HCT116 (cell line): ENCODE data around the gene SCNN1B. TPM values are rescaled to one million over a fixed set of nuclear protein-coding genes. Genes with fewer than 3 reads are reported as not detected.

Source experiments
- ATAC-seq: fragments of 200-7000 bp; cut with Tn5 transposase; 2 replicates; pipeline ENCODE4 v1.9.1; 2020; ENCODE audit warnings: mild to moderate bottlenecking, moderate library complexity
- BruUV-seq: library from RNA; stranded (reverse); fragments of 400-500 nt; replicated peaks from 2 replicates; lab custom pipeline; 2021; lab: Mats Ljungman, UMichigan
- CTCF ChIA-PET: fragments of 300-600 bp; sonication (Branson Sonifier 250); formaldehyde crosslinking; loops from one replicate; lab custom pipeline; 2021; ENCODE audit warnings: antibody characterized with exemption; lab: Charles Lee
- POLR2A ChIA-PET: fragments of 300-600, 350-600 bp; sonication (Branson Sonifier 250); formaldehyde crosslinking; loops from one replicate; lab custom pipeline; 2021; ENCODE audit warnings: antibody characterized with exemption; lab: Charles Lee
- RAD21 ChIA-PET, 2 experiments: fragments of 300-600 bp; sonication (Branson Sonifier 250); formaldehyde crosslinking; loops; one replicate each; lab custom pipeline; 2023; ENCODE audit warnings: low total read pairs in 2 of 2; ENCODE audit not compliant: uncharacterized antibody in 2 of 2, unreplicated experiment in 2 of 2, low non-redundant PET in 1 of 2; lab: Charles Lee
- DNase-seq: peaks from one replicate; pipeline ENCODE4 v3.0.0-alpha.2; 2010; ENCODE audit warnings: low read depth, low spot score
- H2AFZ ChIP-seq: fragments of 200-600 bp; shearing (Covaris generic), sonication (generic); 2 replicates; pipeline ENCODE4 v1.6.1; 2017; ENCODE audit warnings: low read depth, mixed run types, mixed read lengths, antibody characterized with exemption, low read length; ENCODE audit not compliant: poor library complexity, severe bottlenecking
- H3K27ac ChIP-seq: 2 replicates; pipeline ENCODE4 v1.5.1; 2012; ENCODE audit warnings: low read depth, low read length
- H3K27me3 ChIP-seq: fragments of 200-600 bp; sonication (generic); 2 replicates; pipeline ENCODE4 v1.6.1; 2016; ENCODE audit warnings: mixed run types, low read length, mixed read lengths; ENCODE audit not compliant: insufficient read depth
- H3K36me3 ChIP-seq, 2 experiments: fragments of 200-500 bp in 1 of 2; fragments of 200-600 bp in 1 of 2; sonication (Bioruptor generic) in 1 of 2; sonication (generic) in 1 of 2; 2 replicates each; pipeline versions ENCODE4 v1.5.1 to v1.6.1; 2014 to 2016; ENCODE audit warnings: low read length in 2 of 2, inconsistent platforms in 1 of 2, mixed read lengths in 1 of 2, mixed run types in 1 of 2; ENCODE audit not compliant: insufficient read depth in 2 of 2, control insufficient read depth in 1 of 2
- H3K4me1 ChIP-seq, 2 experiments: fragments of 200-600 bp in 1 of 2; sonication (generic) in 1 of 2; 2 replicates each; pipeline versions ENCODE4 v1.5.1 to v1.6.1; 2012 to 2017; ENCODE audit warnings: low read length in 2 of 2, inconsistent platforms in 1 of 2, mild to moderate bottlenecking in 1 of 2, mixed read lengths in 1 of 2, mixed run types in 1 of 2, moderate library complexity in 1 of 2; ENCODE audit not compliant: insufficient read depth in 2 of 2, control insufficient read depth in 1 of 2
- H3K4me2 ChIP-seq: fragments of 200-600 bp; sonication (generic); 2 replicates; pipeline ENCODE4 v1.6.1; 2017; ENCODE audit warnings: mixed run types, low read length, mixed read lengths
- H3K4me3 ChIP-seq, 2 experiments: fragments of 200-600 bp in 1 of 2; sonication (generic) in 1 of 2; replicated peaks in 1 of 2; 2 replicates each; pipeline ENCODE4 v1.5.1; 2011 to 2016; ENCODE audit warnings: low read length in 2 of 2, control low read depth in 1 of 2, low read depth in 1 of 2, mild to moderate bottlenecking in 1 of 2, mixed read lengths in 1 of 2, mixed run types in 1 of 2
- H3K79me2 ChIP-seq: fragments of 200-600 bp; sonication (generic); 2 replicates; pipeline ENCODE4 v1.6.1; 2017; ENCODE audit warnings: mild to moderate bottlenecking, mixed run types, low read length, moderate library complexity, mixed read lengths; ENCODE audit not compliant: insufficient read depth
- H3K9ac ChIP-seq: fragments of 200-600 bp; sonication (generic); 2 replicates; pipeline ENCODE4 v1.6.1; 2016; ENCODE audit warnings: low read length, mixed read lengths
- H3K9me2 ChIP-seq: fragments of 200-600 bp; sonication (generic), shearing (Covaris generic); 2 replicates; pipeline ENCODE4 v1.6.1; 2017; ENCODE audit warnings: mixed run types, mild to moderate bottlenecking, moderate library complexity; ENCODE audit not compliant: insufficient read depth
- H3K9me3 ChIP-seq, 2 experiments: fragments of 200-500 bp in 1 of 2; fragments of 200-600 bp in 1 of 2; sonication (Bioruptor generic) in 1 of 2; sonication (generic) in 1 of 2; 2 replicates each; pipeline ENCODE4 v1.6.1; 2014 to 2017; ENCODE audit warnings: low read length in 2 of 2, mixed read lengths in 2 of 2, inconsistent platforms in 1 of 2, low read depth in 1 of 2, mild to moderate bottlenecking in 1 of 2, mixed run types in 1 of 2, moderate library complexity in 1 of 2; ENCODE audit not compliant: control insufficient read depth in 1 of 2, insufficient read depth in 1 of 2
- H4K20me1 ChIP-seq: fragments of 200-600 bp; sonication (generic), shearing (Covaris generic); 2 replicates; pipeline ENCODE4 v1.6.1; 2017; ENCODE audit warnings: mixed run types, mild to moderate bottlenecking, moderate library complexity; ENCODE audit not compliant: insufficient read depth
- CBX3 ChIP-seq: IDR thresholded peaks from 2 replicates; pipeline ENCODE4 v1.6.1; 2012; ENCODE audit warnings: low read depth
- CEBPB ChIP-seq: IDR thresholded peaks from 2 replicates; pipeline ENCODE4 v1.6.1; 2012; ENCODE audit warnings: low read depth
- ELF1 ChIP-seq: IDR thresholded peaks from 2 replicates; pipeline ENCODE4 v1.6.1; 2012; ENCODE audit warnings: low read depth, borderline replicate concordance
- EZH2phosphoT487 ChIP-seq: fragments of 200-600 bp; IDR thresholded peaks from 2 replicates; pipeline ENCODE4 v1.6.1; 2018; ENCODE audit warnings: antibody characterized with exemption, borderline replicate concordance
- MAX ChIP-seq: IDR thresholded peaks from 2 replicates; pipeline ENCODE4 v1.6.1; 2012
- POLR2A ChIP-seq: IDR thresholded peaks from 2 replicates; pipeline ENCODE4 v1.7.0; 2011; ENCODE audit warnings: borderline replicate concordance; ENCODE audit not compliant: insufficient read depth, insufficient read length; ENCODE audit errors: extremely low read depth
- POLR2AphosphoS5 ChIP-seq: IDR thresholded peaks from 2 replicates; pipeline ENCODE4 v1.6.1; 2011; ENCODE audit warnings: mild to moderate bottlenecking, low read depth, low read length, moderate library complexity
- RAD21 ChIP-seq: IDR thresholded peaks from 2 replicates; pipeline ENCODE4 v1.6.1; 2012; ENCODE audit warnings: low read depth, mild to moderate bottlenecking
- SP1 ChIP-seq: IDR thresholded peaks from 2 replicates; pipeline ENCODE4 v1.6.1; 2012; ENCODE audit warnings: low read depth
- SRF ChIP-seq: IDR thresholded peaks from 2 replicates; pipeline ENCODE4 v1.6.1; 2012; ENCODE audit warnings: low read depth
- TCF7L2 ChIP-seq: IDR thresholded peaks from 2 replicates; pipeline ENCODE4 v1.7.0; 2011; ENCODE audit warnings: borderline replicate concordance, inconsistent platforms; ENCODE audit not compliant: insufficient read depth, insufficient read length; ENCODE audit errors: extremely low read depth
- YY1 ChIP-seq: IDR thresholded peaks from 2 replicates; pipeline ENCODE4 v1.6.1; 2011; ENCODE audit warnings: low read length, low read depth, moderate library complexity, mild to moderate bottlenecking; ENCODE audit not compliant: insufficient replicate concordance; ENCODE audit errors: extremely low read depth
- ZFX ChIP-seq: fragments of 450-650 bp; IDR thresholded peaks from 2 replicates; pipeline ENCODE4 v1.6.1; 2017
- ZNF274 ChIP-seq: fragments of 200-500 bp; sonication (Bioruptor generic); IDR thresholded peaks from 2 replicates; pipeline ENCODE4 v1.6.1; 2014; ENCODE audit warnings: mild to moderate bottlenecking, low read depth, low read length, inconsistent platforms
- intact Hi-C: fragments of 100-400 bp; cut with micrococcal nuclease; formaldehyde crosslinking; loops from 2 replicates; pipeline ENCODE4 v1.10.0; 2022
- total RNA-seq: library from RNA; stranded (reverse); gene quantifications from one replicate; pipeline ENCODE4 v1.2.1, GENCODE V29; 2021; ENCODE audit not compliant: unreplicated experiment
- TF ChIP-seq, protein P1 (sequence below): IDR thresholded peaks from 2 replicates; pipeline ENCODE4 v1.6.1; 2011; ENCODE audit warnings: mild to moderate bottlenecking, low read length, moderate library complexity; ENCODE audit not compliant: insufficient replicate concordance; ENCODE audit errors: extremely low read depth
- TF ChIP-seq, protein P2 (sequence below): IDR thresholded peaks from 2 replicates; pipeline ENCODE4 v1.6.1; 2012

SCNN1B gene
- total RNA-seq, 1 experiment from 2014 or later: 0.37 TPM

- TF ChIP-seq EZH2phosphoT487 (no peak), POLR2A (no peak)
Measured at GRCh38 chr16:23268561-23268960, 33.5 kb upstream of the SCNN1B start (continued).

- ChIA-PET CTCF (interaction anchor here (1.5 kb wide), 1 partner anchor 166 kb away, joined by 3 read pairs; no protein-coding TSS in a partner anchor), POLR2A (no interaction called here), RAD21 (no interaction called here)
- H3K27ac ChIP-seq: no peak overlapping the region
- no peak for TF ChIP-seq ZFX
- TF ChIP-seq CEBPB: peak; percentile 83
- 0 out of 2 replicates have a peak, but pooled peaks have one; percentile 11 for TF ChIP-seq POLR2AphosphoS5
- no peaks in the 10 kb centered on the region for H3K79me2 ChIP-seq
- DNase-seq (peak; percentile 28), ATAC-seq (no peak)
- no peak overlapping the region for H3K4me2 ChIP-seq
- H3K9ac ChIP-seq: no peak overlapping the region
- no TSS peak for BruUV-seq
- H3K4me3 ChIP-seq: no peak overlapping the region
- H3K27me3 ChIP-seq: no peaks in the 10 kb centered on the region; the same call in 1 of the 2 replicates
- H4K20me1 ChIP-seq: no peaks in the 10 kb centered on the region
- H3K9me2 ChIP-seq: no peaks in the 10 kb centered on the region
- no peak overlapping the region for H2AFZ ChIP-seq
- intact Hi-C loops: no loop called here
- H3K4me1 ChIP-seq: no peaks in the 10 kb centered on the region
- H3K9me3 ChIP-seq: no peaks in the 10 kb centered on the region
- no peaks in the 10 kb centered on the region for H3K36me3 ChIP-seq
Measured at GRCh38 chr16:23269248-23269953, 32.7 kb upstream of the SCNN1B start.

- no TSS peak for BruUV-seq
- Histone ChIP-seq H3K9me2 (no peaks in the 10 kb centered on the region), H3K9ac (no peak overlapping the region), H3K36me3 (no peaks in the 10 kb centered on the region), H3K27ac (no peak overlapping the region), H3K9me3 (no peaks in the 10 kb centered on the region), H4K20me1 (no peaks in the 10 kb centered on the region), H3K27me3 (no peaks in the 10 kb centered on the region; the same call in 1 of the 2 replicates)
- DNase-seq: no peak
- intact Hi-C loops: no loop called here
- POLR2A ChIA-PET: no interaction called here
- TF ChIP-seq ZFX: no peak
- no peak for TF ChIP-seq SP1
- no peak for TF ChIP-seq YY1
- no peak for TF ChIP-seq ZNF274
- TF ChIP-seq SRF: no peak
- no peak for TF ChIP-seq TCF7L2
- TF ChIP-seq, protein P1, sequence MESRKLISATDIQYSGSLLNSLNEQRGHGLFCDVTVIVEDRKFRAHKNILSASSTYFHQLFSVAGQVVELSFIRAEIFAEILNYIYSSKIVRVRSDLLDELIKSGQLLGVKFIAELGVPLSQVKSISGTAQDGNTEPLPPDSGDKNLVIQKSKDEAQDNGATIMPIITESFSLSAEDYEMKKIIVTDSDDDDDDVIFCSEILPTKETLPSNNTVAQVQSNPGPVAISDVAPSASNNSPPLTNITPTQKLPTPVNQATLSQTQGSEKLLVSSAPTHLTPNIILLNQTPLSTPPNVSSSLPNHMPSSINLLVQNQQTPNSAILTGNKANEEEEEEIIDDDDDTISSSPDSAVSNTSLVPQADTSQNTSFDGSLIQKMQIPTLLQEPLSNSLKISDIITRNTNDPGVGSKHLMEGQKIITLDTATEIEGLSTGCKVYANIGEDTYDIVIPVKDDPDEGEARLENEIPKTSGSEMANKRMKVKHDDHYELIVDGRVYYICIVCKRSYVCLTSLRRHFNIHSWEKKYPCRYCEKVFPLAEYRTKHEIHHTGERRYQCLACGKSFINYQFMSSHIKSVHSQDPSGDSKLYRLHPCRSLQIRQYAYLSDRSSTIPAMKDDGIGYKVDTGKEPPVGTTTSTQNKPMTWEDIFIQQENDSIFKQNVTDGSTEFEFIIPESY: no peak
- TF ChIP-seq CEBPB: no peak
- TF ChIP-seq POLR2A: no peak
- no peak for TF ChIP-seq CBX3
- TF ChIP-seq RAD21: no peak
- no peak for TF ChIP-seq ELF1
- TF ChIP-seq, protein P2, sequence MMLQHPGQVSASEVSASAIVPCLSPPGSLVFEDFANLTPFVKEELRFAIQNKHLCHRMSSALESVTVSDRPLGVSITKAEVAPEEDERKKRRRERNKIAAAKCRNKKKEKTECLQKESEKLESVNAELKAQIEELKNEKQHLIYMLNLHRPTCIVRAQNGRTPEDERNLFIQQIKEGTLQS: no peak
- TF ChIP-seq MAX: no peak
- TF ChIP-seq, all 23 proteins: peak for 0
- H3K4me3 ChIP-seq: no peak overlapping the region
- no peaks in the 10 kb centered on the region for H3K4me1 ChIP-seq
- no peak overlapping the region for H3K4me2 ChIP-seq
- H2AFZ ChIP-seq: no peak overlapping the region
- no peak for ATAC-seq
- ChIA-PET CTCF (no interaction called here), RAD21 (no interaction called here)
- no peaks in the 10 kb centered on the region for H3K79me2 ChIP-seq
Measured at GRCh38 chr16:23270654-23271053, 31.4 kb upstream of the SCNN1B start.
